ENCODE data around the gene FBXO7.

FBXO7 gene

GRCh38 chr22:32489377-32489776 is 14.8 kb downstream of the FBXO7 start:
- no peak for DNase-seq (ENCODE audit: low spot score)

DNA sequence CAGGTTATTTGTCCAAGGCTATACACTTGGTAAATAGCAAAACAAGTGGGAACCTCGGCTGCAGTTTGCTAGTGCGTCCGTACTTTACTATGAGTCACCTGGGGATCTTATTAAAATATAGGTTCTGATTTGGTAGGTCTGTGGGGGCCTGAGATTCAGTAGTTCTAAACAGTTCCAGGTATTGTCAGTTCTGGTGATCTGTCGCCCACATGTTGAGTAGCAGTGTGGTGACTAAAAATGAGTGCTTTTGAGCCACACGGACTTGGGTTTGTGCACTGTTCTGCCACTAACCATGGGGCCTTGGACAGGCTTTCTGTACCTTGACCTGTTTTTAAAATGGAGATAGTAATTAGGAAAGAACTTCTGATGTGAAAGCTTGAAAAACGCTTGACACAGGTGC is 15.7 kb downstream of the FBXO7 start:
- DNase-seq (ENCODE audit: low spot score): no peak

DNA sequence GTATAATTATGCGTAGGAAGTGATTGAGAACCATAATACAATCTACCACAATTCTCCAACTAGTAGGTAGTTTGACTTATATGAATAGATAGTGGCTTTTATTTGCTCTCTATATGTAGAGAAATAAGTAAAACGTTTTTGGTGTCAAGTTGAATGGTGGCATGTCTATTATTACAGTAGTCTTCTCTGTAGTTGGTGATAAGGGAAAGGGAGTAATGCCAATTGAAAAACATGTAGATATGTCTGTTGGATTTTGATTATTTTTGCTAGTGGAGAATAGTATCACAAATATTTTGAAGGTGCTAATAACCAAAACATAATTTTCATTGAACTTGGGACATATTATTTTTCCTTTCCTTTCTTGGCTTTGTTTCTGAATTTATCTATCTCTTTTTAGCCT is 17.5 kb downstream of the FBXO7 start:
- DNase-seq (ENCODE audit: low spot score): no peak

- no peak for DNase-seq (ENCODE audit: low spot score)
Measured at GRCh38 chr22:32493551-32493950, 18.9 kb downstream of the FBXO7 start.

DNA sequence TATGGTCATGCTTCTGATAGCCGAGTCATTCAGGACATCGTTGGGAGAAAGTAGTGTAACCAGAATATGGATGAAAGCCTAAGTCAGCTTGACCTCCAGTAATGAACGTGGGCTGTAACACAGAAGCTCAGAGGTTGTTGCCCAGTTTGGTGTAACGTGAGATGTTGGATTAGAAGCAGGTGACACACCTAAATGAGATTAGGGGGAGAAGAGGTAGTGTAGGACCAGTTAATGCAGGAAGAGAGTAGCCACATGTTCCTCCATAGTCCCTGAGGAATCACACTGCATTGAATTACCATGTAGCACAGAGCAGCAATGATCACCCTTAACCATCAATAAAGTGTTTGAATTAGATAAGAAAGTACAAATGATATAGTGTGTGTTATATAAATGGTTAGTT is 20.4 kb downstream of the FBXO7 start:
- peak; percentile 91 for DNase-seq (ENCODE audit: low spot score)

GRCh38 chr22:32499666-32500065 is 25.1 kb downstream of the FBXO7 start:
- DNase-seq (ENCODE audit: low spot score): no peak

DNA sequence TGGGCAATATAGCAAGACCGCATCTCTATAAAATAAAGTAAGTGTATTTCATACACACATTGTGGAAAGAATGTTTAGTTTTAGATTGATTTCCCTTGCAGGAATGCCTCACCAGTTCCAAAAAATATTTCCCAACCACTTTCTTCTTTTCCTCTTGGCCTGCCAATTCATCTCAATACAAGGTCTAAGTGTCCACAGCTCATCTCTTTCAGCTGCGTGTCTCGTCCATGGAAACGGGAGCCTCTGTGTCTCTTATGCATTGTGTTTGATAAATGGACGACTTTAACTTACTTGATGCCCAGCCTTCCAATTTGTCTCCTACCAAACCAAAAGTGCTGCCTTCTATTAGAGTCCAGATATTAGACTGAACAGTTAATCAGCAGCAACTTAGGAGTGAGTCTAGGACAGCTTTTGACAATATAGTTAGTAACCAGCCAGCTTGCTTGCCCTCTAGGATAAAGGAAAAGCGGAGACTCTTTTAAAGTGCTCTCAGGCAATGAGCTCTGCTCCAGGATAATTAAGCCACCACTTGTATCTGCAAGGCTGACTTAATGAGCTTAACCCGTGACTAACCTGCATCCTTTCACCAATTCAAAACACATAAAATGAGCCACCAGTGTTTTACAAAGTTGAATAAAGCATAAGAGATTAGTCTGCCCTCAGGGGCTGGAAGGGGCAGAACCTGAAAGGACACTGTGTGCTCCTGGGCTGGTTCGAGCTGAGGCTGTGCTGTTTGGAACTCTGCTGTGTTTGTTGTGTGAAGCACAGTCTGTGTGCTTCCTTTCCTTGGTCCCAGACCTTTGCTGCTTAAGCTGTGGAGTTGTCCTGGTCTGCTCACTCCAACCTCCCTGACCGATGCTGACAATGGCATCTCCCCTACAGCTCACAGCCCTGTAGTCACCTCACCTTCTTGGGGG is 27.5 kb downstream of the FBXO7 start:
- no peak for DNase-seq (ENCODE audit: low spot score)

GRCh38 chr22:32509045-32509444 is 34.4 kb downstream of the FBXO7 start:
- no peak for DNase-seq (ENCODE audit: low spot score)

DNA sequence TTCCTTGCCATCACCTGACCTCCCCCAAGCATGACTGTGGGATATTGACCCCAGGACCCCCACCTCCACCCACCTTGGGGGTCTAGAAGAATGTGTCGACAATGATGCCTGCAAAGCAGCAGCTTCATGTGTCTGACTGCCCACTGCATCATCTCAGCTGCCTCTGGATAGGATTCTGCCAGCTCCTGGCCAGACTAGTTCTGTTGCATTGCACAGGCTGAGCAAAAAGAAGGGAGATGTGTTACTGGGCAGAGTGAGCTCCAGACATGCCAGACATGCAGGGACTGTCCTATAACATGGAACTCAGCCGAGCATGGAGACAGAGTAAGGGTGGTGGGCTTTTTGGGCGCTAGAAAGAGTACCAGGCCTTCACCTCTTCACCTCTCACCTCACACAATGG is 36.7 kb downstream of the FBXO7 start:
- DNase-seq (ENCODE audit: low spot score): no peak

DNA sequence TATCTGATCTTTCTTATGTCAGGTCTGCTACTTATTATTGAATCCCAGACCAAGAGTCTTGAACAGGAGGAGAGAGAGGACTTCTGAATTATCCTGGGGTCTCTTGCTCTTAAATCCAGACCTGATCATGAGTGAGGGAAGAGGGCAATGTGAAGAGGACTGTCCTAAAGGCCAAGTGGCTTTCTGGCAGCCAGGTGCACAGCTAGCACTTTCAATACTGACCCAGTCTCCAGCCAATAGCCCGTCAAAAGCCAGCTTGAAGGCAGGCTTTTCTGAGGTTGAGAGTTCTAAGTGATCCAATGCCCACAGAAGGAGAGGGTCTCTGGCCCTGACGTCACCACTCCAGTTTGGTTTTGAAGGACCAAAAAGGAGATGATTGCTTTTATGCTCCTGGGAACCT is 37.2 kb downstream of the FBXO7 start:
- no peak for DNase-seq (ENCODE audit: low spot score)

- no peak for DNase-seq (ENCODE audit: low spot score)
Measured at GRCh38 chr22:32512267-32512982, 37.8 kb downstream of the FBXO7 start.

GRCh38 chr22:32515084-32515483 is 40.5 kb downstream of the FBXO7 start:
- no peak for DNase-seq (ENCODE audit: low spot score)

- no peak for DNase-seq (ENCODE audit: low spot score)
Measured at GRCh38 chr22:32517488-32517887, 42.9 kb downstream of the FBXO7 start.

DNA sequence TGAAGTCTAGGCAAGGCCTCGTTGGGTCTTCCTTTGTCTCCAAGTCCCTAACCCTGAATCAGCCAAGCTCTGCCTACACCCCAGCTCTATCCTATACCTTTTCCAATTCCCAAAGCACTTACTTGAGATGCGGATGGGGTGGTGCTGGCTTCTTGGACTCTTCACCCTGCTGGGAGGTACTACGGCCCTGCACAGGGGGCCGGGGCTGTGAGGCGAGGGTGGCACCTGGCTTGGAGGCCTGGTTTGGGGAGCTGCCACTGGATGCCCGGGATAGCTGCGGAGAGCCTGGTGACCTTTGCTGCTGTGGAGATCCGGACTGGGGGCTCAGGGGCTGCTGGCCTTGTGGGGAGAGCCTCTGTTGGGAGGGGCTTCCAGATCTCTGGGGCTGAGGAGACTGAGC is 43.3 kb downstream of the FBXO7 start:
- DNase-seq (ENCODE audit: low spot score): no peak

DNA sequence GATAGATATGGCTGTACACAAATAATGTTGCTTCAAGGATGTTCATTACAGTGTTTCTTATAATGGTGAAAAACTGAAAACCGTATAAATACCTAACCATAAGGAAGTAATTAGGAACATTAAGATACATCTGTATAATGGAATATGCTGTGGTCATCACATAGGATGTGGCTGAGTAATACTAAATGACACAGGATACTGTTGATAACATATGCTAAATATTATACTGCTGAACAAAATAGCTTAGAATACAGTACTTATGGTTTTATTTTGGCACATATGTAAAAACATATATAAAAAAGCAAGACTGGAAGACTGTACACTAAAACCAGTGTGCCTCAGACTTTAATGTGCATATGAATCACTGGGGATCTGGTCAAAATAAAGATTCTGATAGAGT is 43.8 kb downstream of the FBXO7 start:
- no peak for DNase-seq (ENCODE audit: low spot score)

GRCh38 chr22:32518848-32519247 is 44.2 kb downstream of the FBXO7 start:
- no peak for DNase-seq (ENCODE audit: low spot score)

DNA sequence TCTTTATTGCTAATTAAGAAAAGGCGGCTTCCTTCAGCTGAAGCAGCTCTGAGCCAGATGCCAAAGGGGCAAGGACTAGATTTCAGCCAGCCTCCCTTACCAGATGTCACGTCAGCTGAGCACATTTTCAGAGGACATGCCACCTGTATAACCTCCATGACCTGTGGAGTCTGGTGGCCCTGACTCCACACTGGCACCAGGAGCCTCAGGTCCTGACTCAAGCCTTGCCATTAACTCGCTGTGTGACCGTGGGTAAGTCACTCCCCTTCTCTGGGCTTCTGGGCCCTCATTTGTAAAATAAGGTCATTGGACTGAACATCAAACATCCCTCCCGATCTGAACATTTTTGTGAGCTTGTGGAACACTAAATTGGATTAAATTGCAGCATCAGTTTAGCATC is 46.0 kb downstream of the FBXO7 start:
- no peak for DNase-seq (ENCODE audit: low spot score)

DNA sequence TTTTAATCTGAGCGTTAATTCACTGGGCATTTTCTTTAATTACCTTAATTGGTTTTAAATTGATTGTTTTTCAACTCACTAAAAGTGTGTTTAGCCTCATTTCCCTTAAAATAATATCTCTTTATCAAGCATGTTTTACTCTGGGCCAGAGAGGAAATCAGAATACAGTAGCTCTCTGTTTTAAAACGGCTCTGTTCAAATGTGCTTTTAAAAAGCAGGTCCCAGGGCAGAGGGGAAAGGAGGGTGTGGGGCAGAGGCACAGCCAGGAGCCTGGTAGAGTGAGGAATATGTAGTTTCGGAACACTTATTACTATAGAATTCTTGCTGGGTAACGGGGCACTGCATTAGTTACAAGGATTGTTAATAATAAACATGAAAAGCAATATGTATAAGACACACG is 47.6 kb downstream of the FBXO7 start:
- DNase-seq (ENCODE audit: low spot score): no peak

GRCh38 chr22:32527756-32528155 is 53.1 kb downstream of the FBXO7 start:
- DNase-seq (ENCODE audit: low spot score): no peak

DNA sequence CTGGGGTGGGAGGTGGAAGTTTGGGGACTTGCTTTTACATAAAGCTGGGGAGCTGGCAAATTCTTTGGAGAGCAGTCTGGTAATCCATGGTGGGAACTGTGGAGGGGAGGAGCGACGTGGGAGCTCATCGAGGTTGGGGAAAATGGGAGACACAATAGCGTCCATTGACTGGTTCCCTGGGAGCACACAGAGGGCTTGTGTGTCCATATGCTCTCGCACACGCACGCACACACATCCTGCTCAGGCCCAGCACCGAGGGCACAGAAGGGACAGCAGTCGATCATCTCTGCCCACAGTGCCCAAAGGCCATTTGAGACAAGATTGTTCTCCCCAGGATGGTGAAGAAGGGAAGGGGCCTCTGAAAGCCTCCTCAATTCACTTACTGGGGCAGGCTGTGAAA is 53.7 kb downstream of the FBXO7 start:
- no peak for DNase-seq (ENCODE audit: low spot score)

GRCh38 chr22:32528984-32529982 is 54.7 kb downstream of the FBXO7 start:
- peak; percentile 82 for DNase-seq (ENCODE audit: low spot score)

GRCh38 chr22:32531228-32531627 is 56.6 kb downstream of the FBXO7 start:
- no peak for DNase-seq (ENCODE audit: low spot score)
